ENCODE results near the gene PKIG.

The PKIG gene

GRCh38 chr20:44648579-44648978, 66.2 kb downstream of the PKIG start:
- H3K4me1 Mint-ChIP-seq = peaks cover 29% of the 10 kb centered on the region
- H3K27ac Mint-ChIP-seq = no peak overlapping the region
- peaks cover 15% of the 10 kb centered on the region for H3K27me3 Mint-ChIP-seq (ENCODE audit: low read depth)
- TF ChIP-seq CTCF (IDR thresholded peaks at IDR 0.05; ENCODE audit: unreplicated experiment in 3 of 3) = no peak
- H3K36me3 Mint-ChIP-seq (ENCODE audit: low read depth) = no peaks in the 10 kb centered on the region
- peaks cover 5% of the 10 kb centered on the region for H3K9me3 Mint-ChIP-seq
- peak overlapping the region; percentile 26 to 48 (median 29) for H3K4me3 Mint-ChIP-seq

GRCh38 chr20:44649126-44649525, 66.7 kb downstream of the PKIG start:
- H3K27me3 Mint-ChIP-seq (ENCODE audit: low read depth) = peaks cover 19% of the 10 kb centered on the region

GRCh38 chr20:44649976-44650375, 67.6 kb downstream of the PKIG start:
- peaks cover 5% of the 10 kb centered on the region for H3K9me3 Mint-ChIP-seq
- no peaks in the 10 kb centered on the region for H3K36me3 Mint-ChIP-seq (ENCODE audit: low read depth)
- TF ChIP-seq CTCF (IDR thresholded peaks at IDR 0.05; ENCODE audit: unreplicated experiment in 3 of 3) = no peak
- H3K27me3 Mint-ChIP-seq (ENCODE audit: low read depth) = peaks cover 24% of the 10 kb centered on the region
- H3K4me1 Mint-ChIP-seq = peaks cover 22% of the 10 kb centered on the region
- H3K4me3 Mint-ChIP-seq = peak overlapping the region; percentile 49 to 72 (median 69)
- no peak overlapping the region for H3K27ac Mint-ChIP-seq

More at GRCh38 chr20:44649126-44649525, 66.7 kb downstream of the PKIG start:
- H3K4me1 Mint-ChIP-seq = peaks cover 24% of the 10 kb centered on the region
- H3K4me3 Mint-ChIP-seq = peak overlapping the region; percentile 17 to 74 (median 19)
- TF ChIP-seq CTCF (IDR thresholded peaks at IDR 0.05; ENCODE audit: unreplicated experiment in 3 of 3) = no peak
- peaks cover 5% of the 10 kb centered on the region for H3K9me3 Mint-ChIP-seq
- no peak overlapping the region for H3K27ac Mint-ChIP-seq
- H3K36me3 Mint-ChIP-seq (ENCODE audit: low read depth) = no peaks in the 10 kb centered on the region

- H3K4me1 Mint-ChIP-seq = peaks cover 21% of the 10 kb centered on the region
Measured at GRCh38 chr20:44650771-44651433, 68.5 kb downstream of the PKIG start.

GRCh38 chr20:44651434-44651683, 69.0 kb downstream of the PKIG start:
- Mint-ChIP-seq H3K9me3 (peaks cover 5% of the 10 kb centered on the region), H3K4me1 (peaks cover 16% of the 10 kb centered on the region), H3K27ac (no peak overlapping the region), H3K4me3 (peak overlapping the region in 2 of 3 experiments; percentile 48 to 78), H3K27me3 (ENCODE audit: low read depth) (peaks cover 31% of the 10 kb centered on the region), H3K36me3 (ENCODE audit: low read depth) (no peaks in the 10 kb centered on the region)
- no peak for TF ChIP-seq CTCF (IDR thresholded peaks at IDR 0.05; ENCODE audit: unreplicated experiment in 3 of 3)

More at GRCh38 chr20:44650771-44651433, 68.5 kb downstream of the PKIG start:
- TF ChIP-seq CTCF (IDR thresholded peaks at IDR 0.05; ENCODE audit: unreplicated experiment in 3 of 3) = no peak
- H3K36me3 Mint-ChIP-seq (ENCODE audit: low read depth) = no peaks in the 10 kb centered on the region
- peak overlapping the region; percentile 64 to 72 (median 69) for H3K4me3 Mint-ChIP-seq
- H3K9me3 Mint-ChIP-seq = peaks cover 5% of the 10 kb centered on the region
- H3K27me3 Mint-ChIP-seq (ENCODE audit: low read depth) = peaks cover 28% of the 10 kb centered on the region
- no peak overlapping the region for H3K27ac Mint-ChIP-seq
